Neutrophil (primary cell): ENCODE results near the gene P3R3URF.

Experiments used
- H3K27ac ChIP-seq: fragments of 200-600 bp; sonication (generic); 2 replicates; pipeline ENCODE4 v1.5.1; 2016; ENCODE audit warnings: mild to moderate bottlenecking, moderate library complexity
- H3K27me3 ChIP-seq: fragments of 200-600 bp; sonication (generic); 2 replicates; pipeline ENCODE4 v1.6.0; 2016; ENCODE audit warnings: mild to moderate bottlenecking
- H3K36me3 ChIP-seq: fragments of 200-600 bp; sonication (generic); 2 replicates; pipeline ENCODE4 v1.5.1; 2017
- H3K4me1 ChIP-seq, 2 experiments: fragments of 200-600 bp in 1 of 2; sonication (generic) in 1 of 2; 1 replicate in 1 of 2; 2 replicates in 1 of 2; pipeline versions ENCODE4 v1.5.1 to v1.6.1; 2013 to 2016; ENCODE audit warnings: low read depth in 1 of 2, low read length in 1 of 2, mild to moderate bottlenecking in 1 of 2, moderate library complexity in 1 of 2; ENCODE audit not compliant: control insufficient read depth in 1 of 2, insufficient read depth in 1 of 2
- H3K4me3 ChIP-seq, 2 experiments: fragments of 200-600 bp in 1 of 2; sonication (generic) in 1 of 2; 1 replicate in 1 of 2; 2 replicates in 1 of 2; pipeline ENCODE4 v1.5.1; 2013 to 2016; ENCODE audit warnings: low read depth in 1 of 2, low read length in 1 of 2, mild to moderate bottlenecking in 1 of 2, moderate library complexity in 1 of 2
- H3K9me3 ChIP-seq: fragments of 200-600 bp; sonication (generic); 2 replicates; pipeline ENCODE4 v1.5.1; 2016
- CTCF ChIP-seq: fragments of 200-600 bp; sonication (generic); IDR thresholded peaks from 2 replicates; pipeline ENCODE4 v1.5.1; 2016; ENCODE audit warnings: antibody characterized with exemption

The P3R3URF gene

DNA sequence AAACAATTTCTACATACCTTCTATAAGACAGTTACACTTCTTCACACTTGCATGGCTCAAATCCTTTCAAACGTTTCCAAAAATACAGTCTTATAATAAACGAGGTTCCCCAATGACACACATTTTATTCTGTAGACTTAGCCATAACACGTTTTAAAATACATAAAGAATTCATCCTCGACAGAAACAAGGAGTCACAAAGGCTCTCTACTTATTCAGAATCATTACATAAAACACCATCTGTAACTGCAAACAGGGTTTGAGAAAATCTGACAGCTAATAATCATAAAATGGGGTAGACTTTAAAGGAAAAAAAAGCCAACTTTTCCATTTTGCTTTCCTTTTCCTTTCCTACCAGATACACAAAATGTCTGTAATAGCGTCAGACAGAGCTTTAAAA lies 45.7 kb downstream of the P3R3URF start:
- peaks cover 76% of the 10 kb centered on the region for H3K27me3 ChIP-seq
- H3K27ac ChIP-seq, result no peak overlapping the region
- H3K4me3 ChIP-seq, result no peak overlapping the region
- peaks cover 22% of the 10 kb centered on the region in 2 experiments for H3K4me1 ChIP-seq
- no peaks in the 10 kb centered on the region for H3K36me3 ChIP-seq
- H3K9me3 ChIP-seq, result no peaks in the 10 kb centered on the region
- no peak for TF ChIP-seq CTCF

DNA sequence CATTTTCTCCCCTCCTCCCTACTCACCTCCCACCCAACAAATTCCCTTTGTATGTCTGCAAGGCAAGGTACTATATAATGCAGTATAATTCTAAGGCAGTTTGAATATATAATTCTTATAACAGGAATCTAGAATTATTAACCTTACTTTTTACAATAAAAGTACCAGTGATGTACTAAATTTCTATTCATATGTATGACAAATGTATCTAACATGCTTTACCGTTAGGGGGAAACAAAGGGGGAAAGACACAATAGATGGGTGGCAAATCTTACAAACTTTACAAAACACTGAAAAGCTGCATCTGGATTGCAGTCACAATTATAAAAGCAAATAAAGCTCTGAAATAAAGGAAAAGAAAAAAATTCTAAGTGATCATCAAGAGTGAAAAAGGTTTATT lies 46.2 kb downstream of the P3R3URF start:
- H3K36me3 ChIP-seq, result no peaks in the 10 kb centered on the region
- no peak for TF ChIP-seq CTCF
- H3K27ac ChIP-seq, result no peak overlapping the region
- H3K4me1 ChIP-seq, result peaks cover 22% of the 10 kb centered on the region in 2 experiments
- H3K9me3 ChIP-seq, result no peaks in the 10 kb centered on the region
- H3K27me3 ChIP-seq, result peaks cover 71% of the 10 kb centered on the region
- H3K4me3 ChIP-seq, result no peak overlapping the region

DNA sequence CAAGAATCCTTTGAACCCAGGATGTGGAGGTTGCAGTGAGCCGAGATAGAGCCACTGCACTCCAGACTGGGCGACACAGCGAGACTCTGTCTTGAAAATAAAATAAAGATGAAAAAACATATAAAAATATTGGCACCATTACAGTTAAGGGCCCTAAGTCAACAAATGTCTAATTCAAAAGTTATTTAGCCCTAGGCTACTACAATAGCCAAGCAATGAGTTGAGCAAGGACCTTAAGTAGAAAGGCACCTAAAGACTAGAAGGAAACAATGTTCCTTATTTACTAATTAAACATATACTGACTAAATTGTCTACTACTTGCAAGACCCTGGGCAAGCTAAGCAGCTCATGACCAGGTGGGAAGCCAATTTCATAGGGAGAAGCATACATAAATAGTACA lies 47.9 kb downstream of the P3R3URF start:
- H3K27ac ChIP-seq, result no peak overlapping the region
- H3K27me3 ChIP-seq, result peaks cover 54% of the 10 kb centered on the region
- TF ChIP-seq CTCF, result no peak

More for the DNA sequence above, 47.9 kb downstream of the P3R3URF start:
- Histone ChIP-seq H3K4me1 (peaks cover 19 to 20% of the 10 kb centered on the region in 2 experiments), H3K9me3 (no peaks in the 10 kb centered on the region), H3K36me3 (no peaks in the 10 kb centered on the region), H3K4me3 (no peak overlapping the region)
